GM21528 (cell line): ENCODE data around the gene TYSND1.
"Not testable (repeated sequence)": the region's sequence is repeated elsewhere in the genome, so short reads cannot be mapped to it uniquely, and the experiment has no call there.

Experiments used
- ATAC-seq: cut with Tn5 transposase; IDR thresholded peaks from one replicate; pipeline ENCODE4 v1.9.1; 2021; ENCODE audit warnings: mild to moderate bottlenecking, moderate library complexity; ENCODE audit not compliant: unreplicated experiment, low FRiP score

The TYSND1 gene

DNA sequence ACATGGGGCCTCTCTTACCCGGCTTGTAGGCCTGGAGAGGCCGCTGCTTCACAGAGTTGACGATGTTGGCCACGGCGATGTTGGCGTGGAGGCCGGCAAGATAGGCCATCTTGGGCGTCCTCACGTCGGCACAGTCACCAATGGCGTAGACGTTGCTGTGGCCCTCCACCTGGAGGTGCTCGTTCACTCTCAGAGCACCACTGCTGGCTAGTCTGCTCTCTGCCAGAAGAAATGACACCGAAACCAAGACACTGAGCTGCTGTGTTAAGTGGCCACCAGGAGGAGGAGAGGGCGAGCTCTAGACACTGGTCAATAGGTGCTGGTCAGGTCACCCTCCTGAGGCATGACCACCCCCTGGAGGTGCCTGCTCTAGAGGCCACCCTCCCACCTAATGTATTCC lies 31.6 kb downstream of the TYSND1 start:
- ATAC-seq: no peak

DNA sequence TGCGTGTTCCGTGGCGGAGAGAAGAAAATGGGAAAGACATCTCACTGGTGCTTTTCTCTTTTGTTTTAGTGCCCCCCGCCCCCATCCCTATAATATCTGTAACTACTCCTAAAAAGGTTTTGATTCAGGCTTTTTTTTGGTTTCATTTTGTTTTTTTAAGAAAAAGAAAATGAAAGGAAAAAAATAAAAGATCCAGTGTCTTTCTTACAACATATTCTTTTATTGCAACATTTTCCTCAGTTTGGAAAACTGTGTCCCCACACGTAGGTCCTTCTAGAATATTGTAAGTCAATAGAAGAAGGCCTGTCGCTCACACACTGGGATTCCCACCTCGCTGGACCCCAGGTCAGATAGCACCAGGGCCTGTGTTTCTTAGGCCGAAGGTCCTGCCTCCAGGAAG lies 34.4 kb downstream of the TYSND1 start:
- no peak for ATAC-seq

DNA sequence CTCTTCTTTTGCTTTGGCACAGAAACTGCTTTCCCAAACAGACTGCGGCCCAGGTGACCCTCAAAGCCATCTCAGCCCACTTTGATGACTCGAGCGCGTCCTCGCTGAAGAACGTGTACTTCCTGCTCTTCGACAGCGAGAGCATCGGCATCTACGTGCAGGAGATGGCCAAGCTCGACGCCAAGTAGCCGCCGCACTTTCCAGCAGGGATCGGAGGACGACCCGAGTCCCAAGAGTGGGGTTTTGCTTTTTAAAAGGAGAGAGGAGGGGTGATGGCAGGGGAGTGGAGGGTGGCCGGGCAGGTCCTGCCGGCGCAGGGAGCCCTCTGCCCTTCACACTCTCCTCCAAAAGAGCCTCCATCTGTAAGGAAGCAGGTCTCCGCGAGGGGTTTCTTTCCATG lies 35.0 kb downstream of the TYSND1 start:
- ATAC-seq: no peak

DNA sequence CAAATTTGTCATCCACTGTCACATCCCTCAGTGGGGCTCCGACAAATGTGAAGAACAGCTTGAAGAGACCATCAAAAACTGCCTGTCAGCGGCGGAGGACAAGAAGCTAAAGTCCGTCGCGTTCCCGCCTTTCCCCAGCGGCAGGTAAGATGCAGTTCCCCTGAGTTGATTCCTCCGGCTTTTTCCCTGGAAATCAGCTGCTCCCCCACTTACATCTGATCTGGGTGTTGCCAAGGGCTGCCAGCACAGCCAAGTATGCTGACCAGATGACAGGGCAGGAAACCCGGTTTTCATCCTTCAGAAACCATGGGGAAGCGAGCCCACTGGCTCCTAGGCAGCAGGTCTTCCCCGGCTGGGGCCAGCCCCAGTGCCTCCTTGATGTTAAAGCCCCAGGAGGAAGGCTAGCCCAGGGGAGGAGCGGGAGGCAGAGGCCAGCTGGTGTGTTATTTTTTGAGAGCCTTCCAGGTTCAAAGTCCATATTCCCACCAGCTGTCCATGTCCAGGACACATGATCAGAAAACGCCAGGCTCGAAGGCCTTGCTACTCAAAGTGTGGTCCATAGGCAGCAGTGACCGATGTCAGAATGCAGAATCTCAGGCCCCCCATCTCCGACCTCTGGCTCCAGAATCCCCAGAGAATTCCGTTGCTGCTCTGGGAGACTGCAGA lies 37.3 kb downstream of the TYSND1 start:
- no peak for ATAC-seq

DNA sequence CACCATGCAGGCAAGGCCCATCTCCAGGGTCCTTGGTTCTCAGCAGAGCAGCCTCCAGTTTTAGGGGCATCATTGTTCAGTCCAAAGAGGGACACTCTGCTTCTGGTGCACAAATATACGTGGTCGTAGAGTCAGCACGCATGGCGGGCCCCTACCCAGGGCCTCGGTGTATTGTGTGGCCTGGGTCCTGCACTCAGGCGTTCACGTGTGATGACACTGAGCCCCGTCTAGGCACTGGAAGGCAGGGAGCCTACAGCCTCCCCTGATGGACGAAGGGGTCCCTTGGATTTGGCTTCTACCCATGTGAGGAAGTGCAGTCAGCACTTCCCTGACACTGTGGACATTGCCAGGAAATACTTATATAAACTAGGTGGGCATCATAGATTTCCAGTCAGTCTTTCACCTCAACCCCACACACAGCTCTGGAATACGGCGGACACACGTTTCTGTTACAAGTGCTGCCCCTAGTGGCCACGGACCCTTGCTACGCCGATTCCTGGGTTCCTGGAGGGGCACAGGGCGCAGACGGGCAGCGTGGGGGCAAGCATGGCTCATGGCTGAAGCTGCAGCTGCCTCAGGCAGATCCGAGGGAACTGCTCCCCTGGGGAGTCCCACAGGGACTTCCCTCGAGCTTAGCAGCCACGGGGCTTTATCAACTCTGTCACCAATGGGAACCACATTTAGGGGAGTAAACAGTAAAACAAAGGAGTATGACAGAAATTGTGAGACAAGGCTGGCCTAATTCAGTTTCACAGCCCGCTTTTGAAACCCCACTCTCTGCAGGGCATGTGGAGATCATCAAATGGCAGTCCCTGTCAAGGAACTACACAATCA lies 39.3 kb downstream of the TYSND1 start:
- no peak for ATAC-seq

DNA sequence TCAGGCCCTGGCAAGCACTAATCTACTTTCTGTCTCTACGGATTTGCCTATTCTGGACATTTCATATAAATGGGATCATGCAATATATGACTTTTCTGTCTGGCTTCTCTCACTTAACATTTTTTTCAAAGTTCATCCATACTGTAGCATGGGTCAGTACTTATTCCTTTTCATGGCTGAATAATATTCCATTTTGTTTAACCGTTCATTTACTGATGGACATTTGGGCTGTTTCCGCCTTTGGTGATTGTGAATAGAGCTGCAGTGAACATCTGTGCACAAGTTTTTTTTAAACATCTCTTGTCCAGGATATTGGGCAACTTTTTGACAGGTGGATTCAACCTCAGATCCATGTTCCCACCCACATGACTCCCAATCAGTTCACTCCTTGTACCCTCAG lies 44.8 kb downstream of the TYSND1 start:
- no peak for ATAC-seq

DNA sequence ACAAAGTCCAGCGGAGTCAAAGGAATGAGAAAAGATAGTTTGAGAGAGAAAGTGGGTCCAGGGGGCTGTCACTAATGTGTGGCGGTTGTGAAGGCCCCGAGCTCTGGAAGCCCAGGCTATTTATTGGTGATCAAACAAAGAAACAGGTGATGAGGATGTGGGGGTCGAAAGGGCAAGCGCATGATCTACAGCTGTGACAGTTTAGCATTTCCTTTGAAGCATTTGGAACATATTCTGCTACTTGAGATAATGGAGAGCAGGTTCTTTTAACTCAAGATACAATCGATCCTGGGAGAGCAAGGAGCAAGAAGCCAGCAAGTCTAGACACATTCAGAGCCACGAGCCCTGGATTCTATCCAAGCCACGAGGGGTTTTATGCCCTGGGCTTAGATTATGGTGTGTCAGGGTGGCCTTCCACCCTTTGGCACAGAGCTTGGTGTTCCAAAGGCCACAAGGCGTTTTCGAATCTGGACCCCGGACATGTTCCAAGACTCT lies 45.4 kb downstream of the TYSND1 start:
- not testable (repeated sequence) for ATAC-seq

DNA sequence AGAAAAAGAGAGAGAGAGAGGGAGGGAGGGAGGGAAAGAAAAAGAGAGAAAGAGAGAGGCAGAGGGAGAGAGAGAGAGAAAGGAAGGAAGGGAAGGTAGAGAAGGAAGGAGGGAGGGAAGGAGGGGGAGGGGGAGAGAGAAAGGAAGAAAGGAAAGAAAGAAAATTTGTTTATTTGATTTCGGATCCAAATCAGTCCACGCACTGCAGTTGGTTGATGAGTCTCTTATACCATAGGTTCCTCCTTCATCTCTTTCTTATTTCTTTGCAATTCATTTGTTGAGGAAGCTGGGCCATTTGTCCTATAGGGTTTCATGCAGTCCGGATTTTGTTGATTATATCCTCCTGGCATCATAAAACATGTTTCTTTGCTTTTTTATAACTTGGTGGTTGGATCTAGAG lies 48.2 kb downstream of the TYSND1 start:
- no peak for ATAC-seq

DNA sequence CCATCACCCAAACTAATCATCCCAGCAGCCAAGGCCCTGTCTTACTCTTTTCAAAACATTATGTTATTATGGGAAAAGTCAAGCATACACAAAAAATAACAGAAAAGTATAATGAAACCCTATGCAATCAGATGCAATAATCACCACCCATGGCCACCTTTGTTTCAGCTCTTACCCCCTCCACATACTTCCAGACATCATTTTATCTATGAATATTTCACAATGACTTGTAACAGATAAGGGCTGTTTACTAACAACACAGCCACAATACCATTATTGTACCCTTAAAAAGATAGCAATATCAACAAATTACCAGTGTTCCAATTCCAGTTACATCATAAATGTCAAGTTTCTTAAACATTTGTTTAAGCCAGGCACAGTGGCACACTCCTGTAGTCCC lies 49.0 kb downstream of the TYSND1 start:
- no peak for ATAC-seq

DNA sequence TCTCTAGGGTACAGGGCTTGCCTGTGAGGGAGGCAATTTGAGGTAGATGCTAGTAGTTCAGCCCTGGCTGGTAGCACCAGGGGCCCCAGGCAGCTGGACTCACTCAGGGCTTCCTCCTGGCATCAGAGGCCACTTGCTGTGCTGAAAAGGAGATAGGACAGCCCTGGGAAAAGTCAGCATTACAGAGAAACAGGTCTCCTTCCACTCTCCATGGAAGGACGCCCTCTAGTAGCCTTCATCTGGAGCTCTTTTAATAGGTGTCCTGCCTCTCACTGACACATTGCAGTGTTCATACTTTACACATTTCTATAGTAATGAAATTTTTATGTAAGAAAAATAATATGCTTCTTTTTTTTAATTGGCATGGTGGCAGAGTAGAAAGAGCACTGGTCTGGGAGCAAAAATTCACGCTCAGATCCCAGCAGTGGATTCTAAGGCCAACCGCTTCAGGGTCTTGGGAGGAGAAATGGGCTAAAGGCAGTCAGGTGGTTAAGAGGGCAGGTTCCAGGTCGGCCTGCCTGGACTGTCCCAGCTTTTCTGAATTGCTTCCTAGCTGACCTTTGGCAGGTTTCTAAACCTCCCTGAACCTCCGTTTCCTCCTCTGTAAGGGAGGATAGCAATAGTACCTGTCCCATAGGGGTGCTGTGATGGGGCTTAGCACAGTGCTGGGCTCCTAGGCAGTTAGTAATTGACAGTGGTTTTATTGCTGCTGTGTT lies 49.6 kb downstream of the TYSND1 start:
- ATAC-seq: no peak

DNA sequence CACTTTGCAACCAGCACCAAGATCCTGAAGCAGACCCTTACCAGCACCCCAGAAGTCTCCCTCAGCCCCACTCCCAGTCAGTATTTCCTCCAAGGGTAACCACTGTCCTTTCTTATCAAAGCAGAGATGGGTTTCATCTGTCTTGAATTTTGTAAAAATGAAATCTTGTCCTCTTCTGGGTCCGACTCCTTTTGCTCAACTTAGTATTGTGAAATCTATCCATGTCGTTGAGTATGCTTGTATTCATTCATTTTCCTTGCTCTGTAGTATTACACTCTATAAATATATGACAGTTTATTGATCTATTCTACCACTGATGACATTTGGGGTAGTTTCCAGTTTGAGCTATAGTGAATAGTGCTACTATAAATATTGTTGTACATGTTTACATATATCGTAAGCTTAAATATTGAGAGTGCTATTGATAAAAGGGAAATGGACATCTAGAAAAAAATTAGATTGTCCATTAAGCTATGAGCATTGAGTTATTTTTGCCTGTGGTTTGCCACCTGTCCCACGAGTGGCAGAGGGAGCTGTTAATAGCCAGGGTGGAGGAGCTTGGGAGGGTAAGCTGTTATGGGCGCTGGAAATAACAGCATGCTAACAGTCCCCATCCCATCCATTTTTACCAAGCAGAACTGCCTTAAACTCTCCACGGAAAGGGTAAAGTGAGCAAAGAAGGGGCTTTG lies 50.3 kb downstream of the TYSND1 start:
- ATAC-seq: no peak

DNA sequence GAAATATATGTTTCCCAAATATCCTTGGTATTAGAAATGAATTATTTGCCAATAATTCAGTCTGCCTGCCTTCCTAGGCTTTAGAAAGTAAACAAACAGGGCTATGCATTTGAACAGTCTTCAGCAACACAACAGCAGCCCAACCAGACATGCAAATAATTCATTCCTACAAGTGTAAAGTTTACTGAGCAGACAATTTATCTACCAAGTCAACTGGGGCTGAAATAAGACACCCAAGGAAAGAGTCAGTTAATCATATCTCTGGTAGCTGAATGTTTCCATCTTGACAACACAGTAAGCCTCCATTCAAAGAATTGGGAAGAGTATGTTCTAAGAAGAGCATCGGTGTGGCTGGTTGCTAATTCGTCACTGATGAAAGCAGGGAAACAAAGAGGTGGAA lies 52.2 kb downstream of the TYSND1 start:
- no peak for ATAC-seq

DNA sequence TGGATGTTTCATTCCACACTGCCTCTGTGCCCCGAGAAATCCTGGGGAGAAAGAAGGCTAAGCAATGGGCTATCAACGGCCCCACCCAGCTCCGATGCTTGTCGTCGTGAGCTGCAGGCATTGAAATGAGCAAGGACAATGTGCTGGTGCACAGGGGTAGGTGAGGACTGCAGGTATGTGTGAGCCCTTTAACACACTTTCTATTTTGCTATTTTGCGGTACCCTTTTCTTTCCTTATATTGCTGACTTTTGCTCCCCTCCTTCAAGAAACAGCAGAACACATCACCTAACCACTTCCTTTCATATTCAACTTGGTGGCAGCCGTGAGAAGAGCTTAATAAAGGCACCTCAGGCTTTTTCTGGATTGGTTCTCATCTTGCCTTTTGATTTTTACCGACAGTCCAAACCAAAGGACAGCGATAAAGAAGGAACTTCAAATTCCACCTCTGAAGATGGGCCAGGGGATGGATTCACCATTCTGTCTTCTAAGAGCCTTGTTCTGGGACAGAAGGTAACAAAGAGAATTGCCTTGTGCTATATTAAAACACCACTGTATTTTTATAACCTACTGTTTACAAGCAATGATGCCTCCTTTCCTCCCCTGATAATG lies 53.1 kb downstream of the TYSND1 start:
- ATAC-seq: no peak

DNA sequence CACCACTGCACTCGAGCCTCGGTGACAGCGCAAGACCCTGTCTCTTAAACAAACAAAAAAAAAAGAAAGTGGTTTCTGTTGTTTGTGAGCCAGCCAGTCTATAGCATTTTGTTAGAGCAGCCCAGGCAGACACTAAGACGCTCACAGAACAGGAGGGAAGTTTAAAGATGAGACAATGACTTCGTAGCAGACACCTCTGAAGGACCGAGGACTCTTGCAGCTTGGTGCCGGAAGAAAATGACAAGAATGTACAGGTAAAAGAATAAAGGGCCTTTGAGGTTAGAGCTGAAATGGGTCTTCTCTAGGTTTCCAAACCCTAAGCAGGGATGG lies 54.1 kb downstream of the TYSND1 start:
- no peak for ATAC-seq

DNA sequence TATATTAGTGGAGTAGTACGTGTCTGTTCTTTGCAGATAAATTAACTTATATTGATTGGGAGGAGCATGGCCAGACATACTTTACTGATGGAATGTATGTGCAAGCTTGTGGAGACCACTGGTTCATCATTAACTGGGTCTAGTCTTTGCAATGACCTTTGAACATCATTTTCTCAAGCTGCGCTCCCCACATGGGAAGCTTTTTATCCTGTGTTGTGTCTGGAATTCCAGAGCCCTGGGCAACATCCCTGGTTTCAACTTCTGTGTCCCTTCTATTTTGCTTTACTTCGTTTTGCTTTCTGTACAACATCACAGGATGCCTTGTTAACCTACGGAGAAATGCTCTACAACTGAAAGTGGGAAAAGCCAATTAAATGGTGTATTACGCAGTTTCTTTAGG lies 55.5 kb downstream of the TYSND1 start:
- ATAC-seq: no peak

DNA sequence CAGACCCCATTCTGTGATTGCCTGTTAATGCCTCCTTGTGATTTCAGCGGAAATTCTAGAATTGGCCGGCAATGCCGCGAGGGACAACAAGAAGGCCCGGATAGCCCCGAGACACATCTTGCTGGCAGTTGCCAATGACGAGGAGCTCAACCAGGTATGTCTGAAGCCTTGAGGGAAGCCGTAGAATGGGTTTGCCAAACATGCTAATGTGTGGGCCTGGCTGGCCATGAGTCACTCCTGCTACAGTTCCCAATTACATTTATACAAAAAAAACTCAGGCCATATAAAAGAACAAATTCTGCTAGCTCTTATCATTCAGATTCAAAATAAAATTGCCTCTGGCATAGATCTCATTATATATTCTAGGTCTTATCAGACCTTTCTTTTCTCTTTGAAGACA lies 56.5 kb downstream of the TYSND1 start:
- no peak for ATAC-seq

DNA sequence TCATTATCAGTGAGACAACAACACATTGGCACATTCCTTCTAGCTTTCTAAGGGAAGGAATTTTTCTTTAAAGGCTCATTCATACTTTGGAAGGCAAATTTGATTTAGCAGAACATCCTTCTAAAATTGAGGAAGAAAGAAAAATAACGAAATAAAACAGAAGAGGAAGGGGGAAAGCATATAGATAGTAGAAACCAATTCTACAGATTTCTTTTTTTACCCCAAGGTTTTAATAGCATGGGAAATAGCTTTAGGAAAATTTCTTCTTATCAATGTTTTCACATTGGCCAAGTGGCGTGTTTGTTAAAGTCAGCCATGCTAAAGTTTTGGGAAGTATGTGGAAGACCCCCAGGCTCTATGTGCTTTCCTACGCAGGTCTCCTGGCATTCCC lies 58.2 kb downstream of the TYSND1 start:
- ATAC-seq: no peak
